CD14-positive monocyte (primary cell): Measurements from ENCODE around the gene TMEM182. TPM values are rescaled to one million over a fixed set of nuclear protein-coding genes. Genes with fewer than 3 reads are reported as not detected.

Source experiments
- DNase-seq, 3 donors: peaks; one replicate each; pipeline ENCODE4 v3.0.0-alpha.2; 2011 to 2022
- H2AFZ ChIP-seq: 2 replicates; pipeline ENCODE4 v1.6.0; 2012; ENCODE audit warnings: mild to moderate bottlenecking, low read depth, low read length, inconsistent platforms; ENCODE audit not compliant: insufficient read depth, poor library complexity, severe bottlenecking
- H3K27ac ChIP-seq, 2 donors: 1 replicate in 1 of 2; 2 replicates in 1 of 2; pipeline ENCODE4 v1.5.1; 2012 to 2013; ENCODE audit warnings: low read length in 2 of 2, control low read depth in 1 of 2, inconsistent platforms in 1 of 2, low read depth in 1 of 2, mild to moderate bottlenecking in 1 of 2
- H3K27me3 ChIP-seq, 2 donors: one replicate each; pipeline versions ENCODE4 v1.6.0 to v1.6.1; 2011 to 2013; ENCODE audit warnings: low read length in 2 of 2; ENCODE audit not compliant: control insufficient read depth in 2 of 2, insufficient read depth in 2 of 2
- H3K36me3 ChIP-seq, 2 donors: replicated peaks in 1 of 2; 1 replicate in 1 of 2; 2 replicates in 1 of 2; pipeline versions ENCODE4 v1.5.1 to v1.6.1; 2012 to 2013; ENCODE audit warnings: low read length in 2 of 2, control low read depth in 1 of 2, inconsistent platforms in 1 of 2, mild to moderate bottlenecking in 1 of 2; ENCODE audit not compliant: insufficient read depth in 2 of 2, control insufficient read depth in 1 of 2
- H3K4me1 ChIP-seq, 2 donors: 1 replicate in 1 of 2; 2 replicates in 1 of 2; pipeline versions ENCODE4 v1.5.1 to v1.6.1; 2012 to 2013; ENCODE audit warnings: low read length in 2 of 2, control low read depth in 1 of 2, inconsistent platforms in 1 of 2, mild to moderate bottlenecking in 1 of 2, moderate library complexity in 1 of 2; ENCODE audit not compliant: insufficient read depth in 2 of 2, control insufficient read depth in 1 of 2
- H3K4me2 ChIP-seq: replicated peaks from 2 replicates; pipeline ENCODE3; 2012; ENCODE audit warnings: low read length, moderate library complexity, mild to moderate bottlenecking; ENCODE audit not compliant: poor library complexity, severe bottlenecking; ENCODE audit errors: extremely low read depth
- H3K4me3 ChIP-seq, 3 experiments: fragments of 200-600 bp in 1 of 3; sonication (generic) in 1 of 3; replicated peaks in 1 of 3; 1 replicate in 2 of 3; 2 replicates in 1 of 3; pipeline ENCODE4 v1.5.1; 2011 to 2013; ENCODE audit warnings: low read length in 3 of 3, mild to moderate bottlenecking in 3 of 3, control low read depth in 2 of 3, low read depth in 2 of 3, inconsistent platforms in 1 of 3, moderate library complexity in 1 of 3
- H3K79me2 ChIP-seq: 2 replicates; pipeline ENCODE4 v1.6.0; 2012; ENCODE audit warnings: mild to moderate bottlenecking, control low read depth, inconsistent platforms, low read length, moderate library complexity; ENCODE audit not compliant: insufficient read depth
- H3K9ac ChIP-seq: 2 replicates; pipeline ENCODE4 v1.6.0; 2017; ENCODE audit warnings: low read length, mild to moderate bottlenecking; ENCODE audit not compliant: insufficient read depth, poor library complexity, severe bottlenecking
- H3K9me3 ChIP-seq, 2 donors: replicated peaks in 1 of 2; 1 replicate in 1 of 2; 2 replicates in 1 of 2; pipeline versions ENCODE4 v1.5.1 to v1.6.1; 2012 to 2013; ENCODE audit warnings: low read length in 2 of 2, control low read depth in 1 of 2; ENCODE audit not compliant: control insufficient read depth in 1 of 2, insufficient read depth in 1 of 2
- H4K20me1 ChIP-seq: 2 replicates; pipeline ENCODE4 v1.6.0; 2012; ENCODE audit warnings: mild to moderate bottlenecking, low read length, control low read depth, moderate library complexity; ENCODE audit not compliant: insufficient read depth
- H3K27ac Mint-ChIP-seq, 7 donors: one replicate each; pipeline ENCODE4 v1.8.0; 2020; ENCODE audit warnings: mild to moderate bottlenecking in 7 of 7, mixed read lengths in 7 of 7, moderate library complexity in 6 of 7, inconsistent platforms in 2 of 7
- H3K27me3 Mint-ChIP-seq, 3 donors: one replicate each; pipeline ENCODE4 v1.8.0; 2021 to 2022; ENCODE audit warnings: low read depth in 3 of 3, mild to moderate bottlenecking in 3 of 3, mixed read lengths in 3 of 3, moderate library complexity in 3 of 3, inconsistent platforms in 1 of 3
- H3K36me3 Mint-ChIP-seq, 2 donors: one replicate each; pipeline ENCODE4 v1.8.0; 2020; ENCODE audit warnings: mixed read lengths in 2 of 2, inconsistent platforms in 1 of 2, mild to moderate bottlenecking in 1 of 2
- H3K4me1 Mint-ChIP-seq: one replicate; pipeline ENCODE4 v1.8.0; 2020; ENCODE audit warnings: mild to moderate bottlenecking, mixed read lengths
- H3K4me3 Mint-ChIP-seq, 2 donors: one replicate each; pipeline ENCODE4 v1.8.0; 2020; ENCODE audit warnings: mild to moderate bottlenecking in 2 of 2, mixed read lengths in 2 of 2, moderate library complexity in 1 of 2
- H3K9me3 Mint-ChIP-seq, 7 donors: one replicate each; pipeline ENCODE4 v1.8.0; 2020 to 2022; ENCODE audit warnings: mixed read lengths in 7 of 7, mild to moderate bottlenecking in 6 of 7, moderate library complexity in 6 of 7, inconsistent platforms in 2 of 7
- WGBS: methylation state at CpG from one replicate; pipeline ENCODE4 v1.1.5; 2013; ENCODE audit warnings: missing lambda C conversion rate; ENCODE audit not compliant: insufficient coverage; 5-methylcytosine and 5-hydroxymethylcytosine counted together
- intact Hi-C, 2 donors: fragments of 100-400 bp; cut with micrococcal nuclease; formaldehyde crosslinking; loops; one replicate each; pipeline versions ENCODE4 v1.15.0 to v1.15.1; 2023
- polyA plus RNA-seq, 3 donors: library from polyadenylated mRNA; depleted of rRNA in 1 of 3; unstranded in 2 of 3; stranded (reverse) in 1 of 3; fragments of 300-500 nt in 2 of 3; fragments of >200 nt in 1 of 3; fragmentation: Illumina TruSeq in 2 of 3; gene quantifications; 1 replicate in 2 of 3; 2 replicates in 1 of 3; pipeline ENCODE4 v1.2.3, GENCODE V29; 2012 to 2021
- TF ChIP-seq, protein P1 (sequence below): fragments of 200-600 bp; IDR thresholded peaks from one replicate; pipeline ENCODE4 v1.8.0; 2022; ENCODE audit warnings: antibody characterized with exemption, mild to moderate bottlenecking

The TMEM182 gene
- polyA plus RNA-seq, 3 donors, result 0.24 to 0.69 (median 0.28) TPM

DNA sequence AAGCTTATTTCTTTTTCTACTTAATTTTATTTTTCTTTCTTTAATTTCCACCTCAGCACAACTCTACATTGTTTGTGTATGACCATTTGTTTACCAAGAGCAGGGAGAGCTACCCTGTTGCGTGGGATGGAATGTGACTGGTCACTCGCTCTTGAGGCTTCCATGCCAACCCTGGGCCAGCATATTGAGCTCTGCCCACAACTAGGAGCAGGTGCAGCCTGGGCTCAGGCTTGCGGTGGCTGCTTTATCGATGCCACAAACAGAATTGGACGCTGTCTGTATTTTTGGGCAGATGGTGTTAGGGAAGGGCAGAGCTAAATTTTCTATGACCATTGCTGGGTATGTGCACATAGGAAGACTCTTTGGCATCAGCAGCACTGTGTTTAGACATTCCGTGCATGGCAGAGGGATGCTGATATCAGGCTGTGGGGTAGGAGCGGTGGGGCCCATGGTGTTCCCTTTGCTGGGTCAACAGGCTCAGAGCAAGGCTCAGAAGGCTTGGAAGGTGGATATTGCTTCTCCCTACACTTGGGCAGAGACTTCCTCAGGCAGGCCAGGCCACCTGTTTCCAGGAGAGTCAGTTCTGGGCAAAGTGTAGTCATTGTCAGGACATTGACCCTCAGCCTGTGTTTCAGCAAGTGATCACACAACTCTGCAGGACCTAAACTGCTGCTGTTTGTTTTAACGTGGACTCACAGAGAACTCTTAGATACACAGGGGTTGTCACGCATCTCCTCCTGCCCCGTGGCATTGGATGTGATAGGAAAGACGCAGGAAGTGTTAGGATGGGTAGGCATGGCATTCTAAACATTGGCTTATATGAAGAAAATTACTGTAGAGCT, 40.2 kb downstream of the TMEM182 start:
- no peak overlapping the region for H3K27ac ChIP-seq
- no peak overlapping the region for H3K4me3 Mint-ChIP-seq
- H3K9me3 ChIP-seq, result peaks cover 39% of the 10 kb centered on the region in 2 donors
- no peaks in the 10 kb centered on the region for H3K4me1 ChIP-seq
- H3K27me3 ChIP-seq, result no peaks in the 10 kb centered on the region
- H3K27me3 Mint-ChIP-seq, result peaks cover 0 to 2% (median 1%) of the 10 kb centered on the region in 3 donors
- H3K36me3 Mint-ChIP-seq, result peaks cover 15 to 22% of the 10 kb centered on the region in 2 donors
- no peak overlapping the region for H3K4me3 ChIP-seq
- no peak overlapping the region for H3K4me2 ChIP-seq
- intact Hi-C loops, result no loop called here
- H4K20me1 ChIP-seq, result no peaks in the 10 kb centered on the region
- no peak overlapping the region for H3K9ac ChIP-seq
- no peaks in the 10 kb centered on the region for H3K79me2 ChIP-seq
- no peak for DNase-seq
- H3K36me3 ChIP-seq, result no peaks in the 10 kb centered on the region
- peaks cover 4% of the 10 kb centered on the region for H3K4me1 Mint-ChIP-seq
- no peak overlapping the region for H2AFZ ChIP-seq
- no peak overlapping the region for H3K27ac Mint-ChIP-seq
- TF ChIP-seq, protein P1, sequence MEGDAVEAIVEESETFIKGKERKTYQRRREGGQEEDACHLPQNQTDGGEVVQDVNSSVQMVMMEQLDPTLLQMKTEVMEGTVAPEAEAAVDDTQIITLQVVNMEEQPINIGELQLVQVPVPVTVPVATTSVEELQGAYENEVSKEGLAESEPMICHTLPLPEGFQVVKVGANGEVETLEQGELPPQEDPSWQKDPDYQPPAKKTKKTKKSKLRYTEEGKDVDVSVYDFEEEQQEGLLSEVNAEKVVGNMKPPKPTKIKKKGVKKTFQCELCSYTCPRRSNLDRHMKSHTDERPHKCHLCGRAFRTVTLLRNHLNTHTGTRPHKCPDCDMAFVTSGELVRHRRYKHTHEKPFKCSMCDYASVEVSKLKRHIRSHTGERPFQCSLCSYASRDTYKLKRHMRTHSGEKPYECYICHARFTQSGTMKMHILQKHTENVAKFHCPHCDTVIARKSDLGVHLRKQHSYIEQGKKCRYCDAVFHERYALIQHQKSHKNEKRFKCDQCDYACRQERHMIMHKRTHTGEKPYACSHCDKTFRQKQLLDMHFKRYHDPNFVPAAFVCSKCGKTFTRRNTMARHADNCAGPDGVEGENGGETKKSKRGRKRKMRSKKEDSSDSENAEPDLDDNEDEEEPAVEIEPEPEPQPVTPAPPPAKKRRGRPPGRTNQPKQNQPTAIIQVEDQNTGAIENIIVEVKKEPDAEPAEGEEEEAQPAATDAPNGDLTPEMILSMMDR, result no peak
- WGBS, result 95% methylated on average over 9 of the region's 11 CpGs
- peaks cover 25 to 52% (median 45%) of the 10 kb centered on the region in 7 donors for H3K9me3 Mint-ChIP-seq

DNA sequence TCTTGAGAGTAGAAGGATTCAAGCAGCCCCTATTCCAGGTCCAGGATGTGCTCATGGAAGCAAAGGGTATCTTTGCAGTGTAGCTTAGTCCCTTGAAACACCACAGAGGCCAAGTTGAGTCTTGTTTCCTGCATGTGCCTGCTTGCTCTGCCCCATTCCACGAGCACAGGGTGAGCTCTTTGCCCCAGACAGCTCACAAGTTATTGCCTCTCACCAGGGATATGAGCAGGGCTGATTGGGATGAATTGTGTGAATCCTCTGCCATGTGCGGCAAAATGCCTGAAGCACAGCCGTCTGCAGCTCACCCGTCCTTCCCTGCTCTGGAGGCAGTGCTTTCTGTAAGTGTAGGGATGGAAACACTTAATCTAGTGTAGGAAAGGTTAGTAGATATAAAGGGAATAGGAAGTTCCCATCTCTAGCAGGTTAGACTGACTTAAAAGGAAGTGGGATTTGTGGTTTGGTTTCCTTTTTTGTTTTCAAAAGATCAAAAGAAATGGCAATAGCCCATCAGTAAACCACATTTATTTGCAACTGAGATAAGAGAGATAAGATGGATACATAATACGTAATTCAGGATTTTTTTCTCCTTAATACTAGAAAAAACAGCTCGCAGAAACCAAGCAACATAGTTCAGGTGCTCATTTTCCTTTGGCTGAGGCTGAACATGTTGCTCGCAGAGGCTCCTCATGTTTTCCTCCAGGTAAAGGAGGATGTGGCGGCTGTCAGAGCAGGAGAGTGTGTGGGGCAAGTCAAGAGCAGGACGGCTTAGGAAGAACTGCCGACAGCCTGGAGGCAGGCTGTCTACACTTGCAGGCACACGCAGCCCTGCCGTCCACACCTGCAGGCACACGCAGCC, 41.4 kb downstream of the TMEM182 start:
- Histone ChIP-seq H3K9ac (no peak overlapping the region), H3K4me2 (no peak overlapping the region), H3K36me3 (no peaks in the 10 kb centered on the region), H3K4me1 (no peaks in the 10 kb centered on the region), H4K20me1 (no peaks in the 10 kb centered on the region), H3K79me2 (no peaks in the 10 kb centered on the region), H2AFZ (no peak overlapping the region), H3K27ac (no peak overlapping the region), H3K27me3 (no peaks in the 10 kb centered on the region), H3K4me3 (no peak overlapping the region), H3K9me3 (peaks cover 36 to 39% of the 10 kb centered on the region in 2 donors)
- H3K27me3 Mint-ChIP-seq, result peaks cover 0 to 2% (median 1%) of the 10 kb centered on the region in 3 donors
- peaks cover 4% of the 10 kb centered on the region for H3K4me1 Mint-ChIP-seq
- no peak overlapping the region for H3K27ac Mint-ChIP-seq
- peaks cover 15 to 19% of the 10 kb centered on the region in 2 donors for H3K36me3 Mint-ChIP-seq
- no peak for DNase-seq
- WGBS, result 95% methylated on average over 8 of the region's 13 CpGs
- H3K9me3 Mint-ChIP-seq, result peaks cover 25 to 50% (median 40%) of the 10 kb centered on the region in 7 donors
- intact Hi-C loops, result no loop called here
- H3K4me3 Mint-ChIP-seq, result no peak overlapping the region
- TF ChIP-seq, protein P1, result no peak
